ENCODE measurements around the gene MYT1.
"Not testable (repeated sequence)": the region's sequence is repeated elsewhere in the genome, so short reads cannot be mapped to it uniquely, and the experiment has no call there.

MYT1 gene

GRCh38 chr20:64271636-64272035 is 107.4 kb downstream of the MYT1 start:
- no peak for DNase-seq (ENCODE audit: low read depth, low spot score)
- H3K4me3 ChIP-seq (ENCODE audit: low read length) = no peak overlapping the region

- H3K4me3 ChIP-seq (ENCODE audit: low read length) = no peak overlapping the region
- DNase-seq (ENCODE audit: low read depth, low spot score) = no peak
These were observed 108.9 kb downstream of the MYT1 start for GRCh38 chr20:64273109-64273508.

GRCh38 chr20:64276817-64277216 is 112.6 kb downstream of the MYT1 start:
- no peak overlapping the region for H3K4me3 ChIP-seq (ENCODE audit: low read length)
- no peak for DNase-seq (ENCODE audit: low read depth, low spot score)

- no peak for DNase-seq (ENCODE audit: low read depth, low spot score)
- no peak overlapping the region for H3K4me3 ChIP-seq (ENCODE audit: low read length)
These were observed 113.5 kb downstream of the MYT1 start for GRCh38 chr20:64277571-64278316.

- no peak overlapping the region for H3K4me3 ChIP-seq (ENCODE audit: low read length)
- no peak for DNase-seq (ENCODE audit: low read depth, low spot score)
These were observed 114.0 kb downstream of the MYT1 start for GRCh38 chr20:64278317-64278681.

GRCh38 chr20:64279826-64280459 is 115.7 kb downstream of the MYT1 start:
- no peak for DNase-seq (ENCODE audit: low read depth, low spot score)
- H3K4me3 ChIP-seq (ENCODE audit: low read length) = no peak overlapping the region

- DNase-seq (ENCODE audit: low read depth, low spot score) = no peak
- H3K4me3 ChIP-seq (ENCODE audit: low read length) = no peak overlapping the region
These were observed 116.2 kb downstream of the MYT1 start for GRCh38 chr20:64280460-64280843.

GRCh38 chr20:64283646-64284045 is 119.4 kb downstream of the MYT1 start:
- DNase-seq (ENCODE audit: low read depth, low spot score) = peak; percentile 53
- no peak overlapping the region for H3K4me3 ChIP-seq (ENCODE audit: low read length)

- peak; percentile 56 for DNase-seq (ENCODE audit: low read depth, low spot score)
- H3K4me3 ChIP-seq (ENCODE audit: low read length) = not testable (repeated sequence)
These were observed 121.6 kb downstream of the MYT1 start for GRCh38 chr20:64285579-64286446.

GRCh38 chr20:64286447-64287263 is 122.4 kb downstream of the MYT1 start:
- not testable (repeated sequence) for H3K4me3 ChIP-seq (ENCODE audit: low read length); DNase-seq (ENCODE audit: low read depth, low spot score)

GRCh38 chr20:64287264-64287590 is 123.0 kb downstream of the MYT1 start:
- not testable (repeated sequence) for H3K4me3 ChIP-seq (ENCODE audit: low read length)
- DNase-seq (ENCODE audit: low read depth, low spot score) = peak; percentile 20
